WTC11 (cell line): ENCODE data around the gene CAMKMT.

Experiments
- ATF6 ChIP-seq: sonication (generic); formaldehyde crosslinking; IDR thresholded peaks from 2 replicates; pipeline ENCODE4 v1.8.1; 2023; ENCODE audit warnings: mild to moderate bottlenecking, missing genetic modification reagents
- CREB1 ChIP-seq: sonication (generic); formaldehyde crosslinking; IDR thresholded peaks from 2 replicates; pipeline ENCODE4 v1.8.0; 2023; ENCODE audit warnings: mild to moderate bottlenecking, missing genetic modification reagents
- CTCF ChIP-seq: fragments of 200-600 bp; IDR thresholded peaks from 2 replicates; pipeline ENCODE4 v1.8.0; 2022; ENCODE audit warnings: antibody characterized with exemption
- NFYB ChIP-seq: sonication (generic); formaldehyde crosslinking; conservative IDR thresholded peaks from 2 replicates; pipeline ENCODE4 v1.8.0; 2022; ENCODE audit warnings: low read depth, missing genetic modification reagents
- SOX15 ChIP-seq: fragments of 250-450 bp; sonication (Bioruptor Pico); IDR thresholded peaks from 2 replicates; pipeline ENCODE4 v1.9.0; 2021; ENCODE audit warnings: mild to moderate bottlenecking
- STAT6 ChIP-seq: sonication (generic); formaldehyde crosslinking; conservative IDR thresholded peaks from 2 replicates; pipeline ENCODE4 v1.8.1; 2023; ENCODE audit warnings: mild to moderate bottlenecking, low read depth, missing genetic modification reagents, moderate library complexity
- ZNF232 ChIP-seq: sonication (generic); formaldehyde crosslinking; IDR thresholded peaks from 2 replicates; pipeline ENCODE4 v1.8.0; 2022; ENCODE audit warnings: mild to moderate bottlenecking, missing genetic modification reagents
- TF ChIP-seq, protein P1 (sequence below): sonication (generic); formaldehyde crosslinking; IDR thresholded peaks from 2 replicates; pipeline ENCODE4 v1.8.0; 2022; ENCODE audit warnings: mild to moderate bottlenecking, missing genetic modification reagents
- TF ChIP-seq, protein P2 (sequence below): sonication (generic); formaldehyde crosslinking; IDR thresholded peaks from 2 replicates; pipeline ENCODE4 v1.8.0; 2022; ENCODE audit warnings: mild to moderate bottlenecking, missing genetic modification reagents

DNA sequence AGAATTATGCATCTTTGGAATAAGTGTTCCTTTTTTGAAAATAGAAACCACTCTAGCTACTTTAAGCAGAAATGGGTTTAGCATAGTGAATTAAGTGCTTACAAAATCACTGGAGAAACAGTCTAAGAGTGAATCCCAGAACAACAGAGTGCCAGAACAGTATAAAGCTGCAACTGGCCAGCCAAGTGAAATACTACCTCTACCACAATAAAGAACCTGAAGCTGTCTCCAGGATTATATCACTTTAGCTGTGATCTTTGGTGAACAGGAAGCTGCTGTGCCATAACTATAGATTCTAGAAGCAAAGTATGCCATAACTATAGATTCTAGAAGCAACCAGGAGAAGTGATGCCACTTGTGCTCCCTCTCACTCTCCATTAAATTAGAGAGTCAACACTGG is 7.6 kb downstream of the CAMKMT start:
- TF ChIP-seq ZNF232 (CRISPR knock-in tag) (no peak), CTCF (no peak), SOX15 (no peak), CREB1 (no peak), NFYB (CRISPR knock-in tag) (no peak), STAT6 (CRISPR knock-in tag) (no peak), ATF6 (CRISPR knock-in tag) (no peak)
- TF ChIP-seq, protein P1, sequence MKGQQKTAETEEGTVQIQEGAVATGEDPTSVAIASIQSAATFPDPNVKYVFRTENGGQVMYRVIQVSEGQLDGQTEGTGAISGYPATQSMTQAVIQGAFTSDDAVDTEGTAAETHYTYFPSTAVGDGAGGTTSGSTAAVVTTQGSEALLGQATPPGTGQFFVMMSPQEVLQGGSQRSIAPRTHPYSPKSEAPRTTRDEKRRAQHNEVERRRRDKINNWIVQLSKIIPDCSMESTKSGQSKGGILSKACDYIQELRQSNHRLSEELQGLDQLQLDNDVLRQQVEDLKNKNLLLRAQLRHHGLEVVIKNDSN: no peak
- TF ChIP-seq, protein P2, sequence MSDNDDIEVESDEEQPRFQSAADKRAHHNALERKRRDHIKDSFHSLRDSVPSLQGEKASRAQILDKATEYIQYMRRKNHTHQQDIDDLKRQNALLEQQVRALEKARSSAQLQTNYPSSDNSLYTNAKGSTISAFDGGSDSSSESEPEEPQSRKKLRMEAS (CRISPR knock-in tag): no peak
